Measurements from ENCODE around the gene SUPT16H. TPM values are rescaled to one million over a fixed set of nuclear protein-coding genes. Genes with fewer than 3 reads are reported as not detected.
A peak's percentile ranks its signal among the peaks of the same experiment; 100 is the strongest.

Gene SUPT16H
- total and polyA plus RNA-seq, 2 experiments from 2014 or later: 187 to 268 TPM

DNA sequence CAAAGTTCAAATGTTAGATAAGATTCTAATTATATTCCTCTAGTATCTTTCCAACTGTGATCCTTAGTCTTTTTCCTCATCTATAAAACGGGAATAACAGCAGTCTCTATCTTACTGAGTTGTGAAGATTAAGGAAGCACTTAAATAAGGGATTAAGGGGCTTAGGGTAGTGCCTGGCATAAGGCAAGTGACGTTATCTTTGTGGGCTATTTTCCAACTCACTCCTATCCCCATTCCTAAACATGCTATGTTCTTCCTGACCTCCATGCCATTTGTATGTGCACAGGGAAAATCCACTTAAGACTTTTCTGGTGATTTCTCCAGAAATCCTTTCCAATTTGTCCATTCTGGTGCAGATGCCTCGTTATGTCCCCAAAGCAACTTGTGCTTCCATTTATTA is 33.3 kb downstream of the SUPT16H start (continued):
- TF ChIP-seq, protein P1, sequence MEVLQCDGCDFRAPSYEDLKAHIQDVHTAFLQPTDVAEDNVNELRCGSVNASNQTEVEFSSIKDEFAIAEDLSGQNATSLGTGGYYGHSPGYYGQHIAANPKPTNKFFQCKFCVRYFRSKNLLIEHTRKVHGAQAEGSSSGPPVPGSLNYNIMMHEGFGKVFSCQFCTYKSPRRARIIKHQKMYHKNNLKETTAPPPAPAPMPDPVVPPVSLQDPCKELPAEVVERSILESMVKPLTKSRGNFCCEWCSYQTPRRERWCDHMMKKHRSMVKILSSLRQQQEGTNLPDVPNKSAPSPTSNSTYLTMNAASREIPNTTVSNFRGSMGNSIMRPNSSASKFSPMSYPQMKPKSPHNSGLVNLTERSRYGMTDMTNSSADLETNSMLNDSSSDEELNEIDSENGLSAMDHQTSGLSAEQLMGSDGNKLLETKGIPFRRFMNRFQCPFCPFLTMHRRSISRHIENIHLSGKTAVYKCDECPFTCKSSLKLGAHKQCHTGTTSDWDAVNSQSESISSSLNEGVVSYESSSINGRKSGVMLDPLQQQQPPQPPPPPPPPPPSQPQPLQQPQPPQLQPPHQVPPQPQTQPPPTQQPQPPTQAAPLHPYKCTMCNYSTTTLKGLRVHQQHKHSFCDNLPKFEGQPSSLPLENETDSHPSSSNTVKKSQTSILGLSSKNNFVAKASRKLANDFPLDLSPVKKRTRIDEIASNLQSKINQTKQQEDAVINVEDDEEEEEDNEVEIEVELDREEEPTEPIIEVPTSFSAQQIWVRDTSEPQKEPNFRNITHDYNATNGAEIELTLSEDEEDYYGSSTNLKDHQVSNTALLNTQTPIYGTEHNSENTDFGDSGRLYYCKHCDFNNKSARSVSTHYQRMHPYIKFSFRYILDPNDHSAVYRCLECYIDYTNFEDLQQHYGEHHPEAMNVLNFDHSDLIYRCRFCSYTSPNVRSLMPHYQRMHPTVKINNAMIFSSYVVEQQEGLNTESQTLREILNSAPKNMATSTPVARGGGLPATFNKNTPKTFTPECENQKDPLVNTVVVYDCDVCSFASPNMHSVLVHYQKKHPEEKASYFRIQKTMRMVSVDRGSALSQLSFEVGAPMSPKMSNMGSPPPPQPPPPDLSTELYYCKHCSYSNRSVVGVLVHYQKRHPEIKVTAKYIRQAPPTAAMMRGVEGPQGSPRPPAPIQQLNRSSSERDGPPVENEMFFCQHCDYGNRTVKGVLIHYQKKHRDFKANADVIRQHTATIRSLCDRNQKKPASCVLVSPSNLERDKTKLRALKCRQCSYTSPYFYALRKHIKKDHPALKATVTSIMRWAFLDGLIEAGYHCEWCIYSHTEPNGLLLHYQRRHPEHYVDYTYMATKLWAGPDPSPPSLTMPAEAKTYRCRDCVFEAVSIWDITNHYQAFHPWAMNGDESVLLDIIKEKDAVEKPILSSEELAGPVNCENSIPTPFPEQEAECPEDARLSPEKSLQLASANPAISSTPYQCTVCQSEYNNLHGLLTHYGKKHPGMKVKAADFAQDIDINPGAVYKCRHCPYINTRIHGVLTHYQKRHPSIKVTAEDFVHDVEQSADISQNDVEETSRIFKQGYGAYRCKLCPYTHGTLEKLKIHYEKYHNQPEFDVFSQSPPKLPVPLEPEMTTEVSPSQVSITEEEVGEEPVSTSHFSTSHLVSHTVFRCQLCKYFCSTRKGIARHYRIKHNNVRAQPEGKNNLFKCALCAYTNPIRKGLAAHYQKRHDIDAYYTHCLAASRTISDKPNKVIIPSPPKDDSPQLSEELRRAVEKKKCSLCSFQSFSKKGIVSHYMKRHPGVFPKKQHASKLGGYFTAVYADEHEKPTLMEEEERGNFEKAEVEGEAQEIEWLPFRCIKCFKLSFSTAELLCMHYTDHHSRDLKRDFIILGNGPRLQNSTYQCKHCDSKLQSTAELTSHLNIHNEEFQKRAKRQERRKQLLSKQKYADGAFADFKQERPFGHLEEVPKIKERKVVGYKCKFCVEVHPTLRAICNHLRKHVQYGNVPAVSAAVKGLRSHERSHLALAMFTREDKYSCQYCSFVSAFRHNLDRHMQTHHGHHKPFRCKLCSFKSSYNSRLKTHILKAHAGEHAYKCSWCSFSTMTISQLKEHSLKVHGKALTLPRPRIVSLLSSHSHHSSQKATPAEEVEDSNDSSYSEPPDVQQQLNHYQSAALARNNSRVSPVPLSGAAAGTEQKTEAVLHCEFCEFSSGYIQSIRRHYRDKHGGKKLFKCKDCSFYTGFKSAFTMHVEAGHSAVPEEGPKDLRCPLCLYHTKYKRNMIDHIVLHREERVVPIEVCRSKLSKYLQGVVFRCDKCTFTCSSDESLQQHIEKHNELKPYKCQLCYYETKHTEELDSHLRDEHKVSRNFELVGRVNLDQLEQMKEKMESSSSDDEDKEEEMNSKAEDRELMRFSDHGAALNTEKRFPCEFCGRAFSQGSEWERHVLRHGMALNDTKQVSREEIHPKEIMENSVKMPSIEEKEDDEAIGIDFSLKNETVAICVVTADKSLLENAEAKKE (CRISPR knock-in tag; IDR thresholded peaks at IDR 0.05): no peak
- TF ChIP-seq NANOG (IDR thresholded peaks at IDR 0.05; ENCODE audit: borderline replicate concordance): no peak
- TF ChIP-seq, protein P2, sequence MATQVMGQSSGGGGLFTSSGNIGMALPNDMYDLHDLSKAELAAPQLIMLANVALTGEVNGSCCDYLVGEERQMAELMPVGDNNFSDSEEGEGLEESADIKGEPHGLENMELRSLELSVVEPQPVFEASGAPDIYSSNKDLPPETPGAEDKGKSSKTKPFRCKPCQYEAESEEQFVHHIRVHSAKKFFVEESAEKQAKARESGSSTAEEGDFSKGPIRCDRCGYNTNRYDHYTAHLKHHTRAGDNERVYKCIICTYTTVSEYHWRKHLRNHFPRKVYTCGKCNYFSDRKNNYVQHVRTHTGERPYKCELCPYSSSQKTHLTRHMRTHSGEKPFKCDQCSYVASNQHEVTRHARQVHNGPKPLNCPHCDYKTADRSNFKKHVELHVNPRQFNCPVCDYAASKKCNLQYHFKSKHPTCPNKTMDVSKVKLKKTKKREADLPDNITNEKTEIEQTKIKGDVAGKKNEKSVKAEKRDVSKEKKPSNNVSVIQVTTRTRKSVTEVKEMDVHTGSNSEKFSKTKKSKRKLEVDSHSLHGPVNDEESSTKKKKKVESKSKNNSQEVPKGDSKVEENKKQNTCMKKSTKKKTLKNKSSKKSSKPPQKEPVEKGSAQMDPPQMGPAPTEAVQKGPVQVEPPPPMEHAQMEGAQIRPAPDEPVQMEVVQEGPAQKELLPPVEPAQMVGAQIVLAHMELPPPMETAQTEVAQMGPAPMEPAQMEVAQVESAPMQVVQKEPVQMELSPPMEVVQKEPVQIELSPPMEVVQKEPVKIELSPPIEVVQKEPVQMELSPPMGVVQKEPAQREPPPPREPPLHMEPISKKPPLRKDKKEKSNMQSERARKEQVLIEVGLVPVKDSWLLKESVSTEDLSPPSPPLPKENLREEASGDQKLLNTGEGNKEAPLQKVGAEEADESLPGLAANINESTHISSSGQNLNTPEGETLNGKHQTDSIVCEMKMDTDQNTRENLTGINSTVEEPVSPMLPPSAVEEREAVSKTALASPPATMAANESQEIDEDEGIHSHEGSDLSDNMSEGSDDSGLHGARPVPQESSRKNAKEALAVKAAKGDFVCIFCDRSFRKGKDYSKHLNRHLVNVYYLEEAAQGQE (IDR thresholded peaks at IDR 0.05; ENCODE audit: unreplicated experiment): no peak

DNA sequence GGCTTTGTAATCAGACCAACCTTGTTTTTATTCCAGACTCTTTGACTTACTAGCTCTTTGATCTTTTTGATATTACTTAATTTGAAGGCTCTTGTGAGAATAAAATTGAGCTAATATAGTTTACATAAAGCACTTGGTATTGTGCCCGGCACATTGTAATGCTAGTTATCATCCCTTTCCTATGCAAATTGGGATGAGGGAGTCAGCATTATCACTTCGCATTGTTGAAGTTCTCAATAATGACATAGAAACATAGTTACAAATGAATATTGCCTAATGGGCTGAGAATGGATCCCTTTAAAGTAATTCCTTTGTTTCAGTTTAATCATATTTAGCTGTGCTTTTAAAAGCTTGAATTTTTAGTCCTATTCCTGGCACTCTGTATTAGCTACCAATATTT is 36.6 kb downstream of the SUPT16H start:
- Mint-ChIP-seq H3K36me3 (ENCODE audit: low read depth) (peaks cover 17% of the 10 kb centered on the region), H3K9me3 (no peaks in the 10 kb centered on the region), H3K4me1 (peaks cover 14% of the 10 kb centered on the region; the same call in 2 of the 3 replicates), H3K4me3 (no peak overlapping the region), H3K27me3 (ENCODE audit: insufficient read depth, low read depth, poor library complexity) (peaks cover 9% of the 10 kb centered on the region), H3K27ac (no peak overlapping the region; the same call in 1 of the 2 replicates)
- Histone ChIP-seq H3K27ac (ENCODE audit: low read depth) (no peak overlapping the region; the same call in 1 of the 2 replicates), H3K4me2 (no peak overlapping the region), H3F3A (replicated peaks; ENCODE audit: low read depth) (peaks cover 6% of the 10 kb centered on the region), H3K79me2 (replicated peaks; ENCODE audit: insufficient read depth) (no peaks in the 10 kb centered on the region), H3K9me2 (ENCODE audit: insufficient read depth) (no peaks in the 10 kb centered on the region), H3K4me1 (ENCODE audit: insufficient read depth) (peaks cover 8% of the 10 kb centered on the region), H4K20me1 (replicated peaks; ENCODE audit: insufficient read depth) (no peaks in the 10 kb centered on the region), H3K27me3 (ENCODE audit: insufficient read depth) (no peaks in the 10 kb centered on the region), H3K4me3 (no peak overlapping the region), H2AFZ (no peak overlapping the region), H3K36me3 (ENCODE audit: insufficient read depth) (peaks cover 10% of the 10 kb centered on the region; the same call in 1 of the 2 replicates)
- ATAC-seq (no peak; the same call in 2 of the 3 replicates), DNase-seq (ENCODE audit: low spot score) (peak; percentile 14)
- TF ChIP-seq, protein P3, sequence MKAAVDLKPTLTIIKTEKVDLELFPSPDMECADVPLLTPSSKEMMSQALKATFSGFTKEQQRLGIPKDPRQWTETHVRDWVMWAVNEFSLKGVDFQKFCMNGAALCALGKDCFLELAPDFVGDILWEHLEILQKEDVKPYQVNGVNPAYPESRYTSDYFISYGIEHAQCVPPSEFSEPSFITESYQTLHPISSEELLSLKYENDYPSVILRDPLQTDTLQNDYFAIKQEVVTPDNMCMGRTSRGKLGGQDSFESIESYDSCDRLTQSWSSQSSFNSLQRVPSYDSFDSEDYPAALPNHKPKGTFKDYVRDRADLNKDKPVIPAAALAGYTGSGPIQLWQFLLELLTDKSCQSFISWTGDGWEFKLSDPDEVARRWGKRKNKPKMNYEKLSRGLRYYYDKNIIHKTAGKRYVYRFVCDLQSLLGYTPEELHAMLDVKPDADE (IDR thresholded peaks at IDR 0.05): no peak
- TF ChIP-seq ZNF114 (CRISPR knock-in tag; IDR thresholded peaks at IDR 0.05) (no peak), STAT1 (IDR thresholded peaks at IDR 0.05; ENCODE audit: unreplicated experiment) (no peak), CREB1 (CRISPR knock-in tag; IDR thresholded peaks at IDR 0.05; ENCODE audit: low read depth) (no peak), JUNB (IDR thresholded peaks at IDR 0.05; ENCODE audit: unreplicated experiment) (no peak), POLR2AphosphoS5 (IDR thresholded peaks at IDR 0.05; ENCODE audit: low read depth) (no peak)
- TF ChIP-seq, protein P2 (IDR thresholded peaks at IDR 0.05; ENCODE audit: unreplicated experiment): no peak

Measured in GM23338 (cell line).